NCI-H2196 (cell line): ENCODE data around the gene NKAIN4.

ENCODE experiments used
- DNase-seq: peaks from one replicate; lab custom pipeline; 2025; ENCODE audit not compliant: unreplicated experiment; lab: John Stamatoyannopoulos, UW

Gene NKAIN4

DNA sequence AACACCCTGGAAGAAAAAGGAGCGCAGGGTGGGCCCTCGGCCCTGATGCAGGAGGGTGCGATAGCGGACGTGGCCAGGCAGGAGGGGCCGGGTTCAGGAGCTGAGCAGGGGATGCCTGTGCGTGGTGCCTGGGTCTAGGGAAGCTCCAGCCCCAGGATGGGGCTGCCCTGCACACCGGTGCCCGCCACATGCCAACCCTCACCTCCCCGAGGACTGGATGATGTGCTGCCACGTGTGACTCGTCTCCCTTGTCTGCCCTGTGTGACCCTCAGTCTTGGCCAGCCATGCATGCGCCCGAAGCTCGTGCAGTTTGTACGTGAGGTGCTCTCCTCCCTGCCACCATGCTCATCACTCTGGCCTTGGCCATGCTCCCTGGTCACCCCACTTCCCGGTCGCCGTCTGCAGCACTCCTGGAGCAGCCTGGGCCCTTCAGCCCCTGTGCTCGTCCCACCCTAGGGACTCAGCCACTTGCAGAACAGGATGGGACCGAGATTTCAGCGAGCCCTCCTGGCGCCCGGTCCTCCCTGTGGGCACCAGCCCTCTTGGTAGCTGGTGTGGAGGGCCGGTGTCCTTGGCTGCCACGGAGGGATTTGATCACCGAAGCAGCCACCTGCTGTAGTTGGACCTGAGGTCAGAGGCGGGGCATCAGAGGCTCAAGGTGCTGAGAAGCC is 34.5 kb upstream of the NKAIN4 start:
- DNase-seq = no peak

GRCh38 chr20:63287697-63288580 is 33.7 kb upstream of the NKAIN4 start:
- no peak for DNase-seq

GRCh38 chr20:63286781-63287696 is 32.8 kb upstream of the NKAIN4 start:
- no peak for DNase-seq

DNA sequence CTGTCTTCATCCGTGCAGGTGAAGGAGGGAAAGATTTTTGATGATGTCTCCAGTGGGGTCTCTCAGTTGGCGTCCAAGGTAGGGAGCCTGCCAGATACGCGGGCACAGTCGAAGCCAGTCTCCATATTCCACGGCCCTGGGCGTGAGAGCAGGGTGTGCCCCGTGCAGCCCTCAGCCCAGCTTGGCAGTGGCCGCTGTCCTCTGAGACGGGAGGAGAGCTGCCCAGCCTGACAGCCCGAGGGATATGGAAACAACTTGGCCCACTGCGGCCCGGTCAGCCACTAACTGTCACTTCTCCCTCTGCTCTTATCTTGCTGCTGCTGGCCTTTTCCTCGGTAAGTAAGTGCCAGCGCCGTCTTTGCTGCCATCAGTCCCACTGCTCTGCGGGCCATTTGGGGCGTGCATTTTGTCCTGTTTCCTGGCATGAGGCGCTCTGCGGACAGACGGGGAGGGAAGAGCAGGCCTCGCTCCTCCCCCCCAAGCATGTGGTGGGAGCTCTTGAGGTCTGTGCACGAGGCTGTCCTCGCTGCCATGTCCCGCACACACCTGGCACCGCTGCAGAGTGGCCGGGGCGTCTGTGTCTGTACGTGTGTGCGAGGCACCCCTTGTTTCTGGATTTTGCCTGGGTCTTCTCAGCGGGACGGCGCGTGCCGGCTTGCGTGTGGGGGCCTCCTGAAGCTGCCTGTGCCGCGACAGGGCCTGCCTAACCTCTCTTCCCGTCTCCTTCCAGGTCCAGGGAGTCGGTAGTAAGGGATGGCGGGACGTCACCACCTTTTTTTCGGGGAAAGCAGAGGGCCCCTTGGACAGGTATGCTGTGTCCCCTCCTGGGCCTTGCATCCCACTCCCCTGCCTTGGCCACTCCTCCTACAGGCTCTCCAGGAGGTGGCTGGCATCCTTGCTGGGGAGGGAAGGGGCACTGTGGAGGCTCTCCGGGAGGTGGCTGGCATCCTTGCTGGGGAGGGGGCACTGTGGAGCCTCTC is 31.7 kb upstream of the NKAIN4 start:
- DNase-seq = no peak

DNA sequence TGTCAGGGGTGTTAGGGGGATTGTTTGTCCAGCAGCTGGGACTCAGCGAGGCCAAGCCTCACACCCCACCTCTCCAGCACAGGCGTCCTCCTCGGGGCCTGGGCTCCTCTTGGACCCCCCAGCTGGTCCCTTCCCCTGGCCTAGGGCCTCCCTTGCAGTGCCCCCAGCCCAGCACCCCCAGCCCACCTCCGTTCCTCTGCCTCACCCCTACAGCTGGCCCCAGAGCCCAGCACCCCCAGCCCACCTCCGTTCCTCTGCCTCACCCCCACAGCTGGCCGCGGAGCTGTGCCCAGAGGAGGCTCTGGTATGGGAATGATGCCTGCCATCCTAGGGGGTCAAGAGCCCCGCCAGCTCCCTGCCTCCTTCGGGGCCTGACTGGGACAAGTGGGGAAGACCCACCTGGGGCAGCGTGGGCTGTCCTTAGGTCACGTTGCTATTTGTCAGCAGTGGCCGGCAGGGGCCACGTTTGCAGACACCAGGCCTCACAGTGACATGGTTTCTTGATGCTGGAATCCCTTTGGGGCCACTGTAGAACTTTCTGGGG is 30.8 kb upstream of the NKAIN4 start:
- DNase-seq = no peak

- DNase-seq = no peak
Measured at GRCh38 chr20:63284544-63284949, 30.3 kb upstream of the NKAIN4 start.

GRCh38 chr20:63284083-63284440 is 29.8 kb upstream of the NKAIN4 start:
- no peak for DNase-seq

DNA sequence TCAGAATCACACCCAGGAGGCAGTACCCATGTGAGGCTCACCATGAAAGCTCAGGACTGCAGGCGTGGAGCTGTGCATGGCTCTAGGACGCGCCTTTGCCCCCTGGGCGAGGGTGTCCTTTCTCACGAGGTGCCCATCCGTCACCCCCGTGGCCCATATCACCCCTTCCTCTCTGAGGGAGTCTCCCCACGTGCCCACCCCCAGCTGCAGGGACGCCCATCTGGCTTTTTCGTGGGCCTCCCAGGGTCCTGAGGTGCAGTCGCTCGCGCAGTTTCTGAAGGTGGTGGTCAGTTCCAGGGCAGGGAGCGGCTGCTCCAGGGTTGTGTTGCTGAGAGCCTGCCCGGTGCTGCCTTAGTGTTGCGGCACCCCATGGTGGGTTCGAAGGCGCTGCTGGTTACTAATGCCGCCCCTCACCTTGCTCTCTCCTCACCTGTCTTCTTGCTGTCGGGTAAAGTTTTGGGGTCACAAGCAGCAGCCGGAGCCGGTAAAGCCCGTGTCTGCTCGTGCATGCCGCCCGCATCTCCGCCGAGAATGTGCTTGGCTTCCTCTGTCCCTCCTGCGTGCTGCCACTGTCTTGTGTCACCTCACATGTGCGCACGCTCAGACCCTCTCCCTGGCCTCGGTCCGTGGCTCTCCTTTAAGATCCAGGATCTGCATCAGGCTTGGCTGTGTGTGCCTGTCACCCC is 29.3 kb upstream of the NKAIN4 start:
- DNase-seq = no peak

DNA sequence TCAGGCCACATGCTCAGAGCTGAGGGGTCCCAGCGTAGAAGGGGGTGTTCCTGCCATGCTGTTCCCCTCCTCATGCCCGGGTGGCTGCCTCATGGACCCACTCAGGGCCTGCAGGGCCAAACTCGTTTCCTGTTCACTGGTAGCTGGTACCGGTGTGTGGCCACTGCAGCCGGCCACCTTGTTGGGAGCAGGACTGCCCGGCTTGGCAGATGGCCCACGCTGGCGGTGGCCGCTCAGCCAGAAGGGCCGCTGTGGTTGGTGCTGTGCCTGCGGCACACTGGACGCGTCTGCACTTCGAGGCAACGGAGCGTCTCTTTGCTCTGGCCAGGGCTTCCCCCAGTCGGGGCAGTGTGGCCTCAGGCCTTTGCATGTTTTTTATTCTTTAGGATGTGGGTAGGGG is 28.7 kb upstream of the NKAIN4 start:
- no peak for DNase-seq

GRCh38 chr20:63281742-63282665 is 27.7 kb upstream of the NKAIN4 start:
- no peak for DNase-seq

DNA sequence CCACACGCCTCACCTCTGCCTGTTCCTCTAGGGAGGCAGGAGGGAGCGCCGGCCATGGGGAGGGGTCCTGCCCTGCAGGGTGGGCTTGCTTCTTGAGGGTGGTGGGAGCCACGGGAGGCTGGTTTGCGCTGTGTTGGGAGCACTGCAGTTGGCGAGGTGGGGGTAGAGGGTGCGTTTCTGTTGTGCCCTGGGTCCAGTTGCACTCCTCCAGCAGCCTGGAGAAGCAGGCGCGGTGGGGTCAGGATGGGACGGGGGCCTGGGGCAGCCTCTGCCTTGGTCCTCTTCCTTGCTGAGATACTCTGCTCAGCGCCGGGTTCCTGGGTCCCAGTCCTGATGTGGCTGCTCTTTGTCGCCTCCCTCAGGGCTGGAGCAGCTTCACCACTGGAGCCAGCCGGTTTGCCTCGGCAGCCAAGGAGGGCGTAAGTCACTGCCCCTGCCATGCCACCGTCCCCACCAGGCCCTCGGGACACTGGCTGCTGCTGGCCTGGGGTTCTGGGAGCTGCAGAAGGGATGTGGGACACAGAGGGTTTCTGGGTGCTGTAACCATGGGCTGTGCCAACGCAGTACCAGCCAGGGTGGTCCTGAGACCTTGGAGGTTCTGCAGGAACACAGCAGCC is 26.8 kb upstream of the NKAIN4 start:
- peak; percentile 25 for DNase-seq

DNA sequence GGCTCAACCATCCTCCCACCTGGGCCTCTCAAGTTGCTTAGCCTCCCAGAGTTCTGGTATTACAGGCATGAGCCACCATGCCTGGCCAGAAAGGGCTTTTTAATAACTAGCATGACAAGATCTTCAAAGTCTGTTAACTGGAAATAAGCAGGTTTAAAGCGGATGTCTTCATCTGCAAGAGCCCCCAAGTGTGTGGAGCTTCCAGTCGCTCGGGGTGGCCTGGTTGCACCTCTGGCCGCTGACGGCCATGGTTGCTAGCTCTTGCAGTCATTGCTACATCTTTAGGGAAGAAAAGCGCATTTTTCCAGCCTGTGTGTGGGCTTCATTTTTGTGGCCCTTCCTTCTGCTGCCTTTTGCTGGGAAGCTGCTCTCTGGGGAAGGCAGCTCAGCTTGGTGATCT is 26.1 kb upstream of the NKAIN4 start:
- no peak for DNase-seq

DNA sequence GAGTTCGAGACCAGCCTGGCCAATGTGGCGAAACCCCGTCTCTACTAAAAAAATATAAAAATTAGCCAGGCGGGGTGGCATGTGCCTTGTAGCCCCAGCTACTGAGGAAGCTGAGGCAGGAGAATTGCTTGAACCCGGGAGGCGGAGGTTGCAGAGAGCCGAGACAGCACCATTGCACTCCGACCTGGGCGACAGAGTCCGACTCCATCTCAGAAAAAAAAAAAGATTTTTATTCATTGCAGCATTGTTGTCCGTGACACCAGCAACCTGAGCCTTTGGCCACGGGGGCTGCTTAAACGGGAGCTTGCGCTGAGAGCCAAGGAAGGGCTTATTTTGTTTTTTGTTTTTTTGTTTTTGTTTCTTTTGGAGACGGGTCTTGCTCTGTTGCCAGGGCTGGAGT is 25.7 kb upstream of the NKAIN4 start:
- no peak for DNase-seq

GRCh38 chr20:63278661-63279060 is 24.4 kb upstream of the NKAIN4 start:
- no peak for DNase-seq

- DNase-seq = no peak
Measured at GRCh38 chr20:63277466-63278272, 23.4 kb upstream of the NKAIN4 start.

GRCh38 chr20:63276956-63277355 is 22.7 kb upstream of the NKAIN4 start:
- no peak for DNase-seq

- DNase-seq = no peak
Measured at GRCh38 chr20:63275825-63276224, 21.6 kb upstream of the NKAIN4 start.
